GM19043 (cell line): ENCODE results near the gene FHIT.
A peak's percentile ranks its signal among the peaks of the same experiment; 100 is the strongest.
"Not testable (repeated sequence)": the region's sequence is repeated elsewhere in the genome, so short reads cannot be mapped to it uniquely, and the experiment has no call there.

Experiments used
- ATAC-seq: cut with Tn5 transposase; IDR thresholded peaks from one replicate; pipeline ENCODE4 v1.9.1; 2021; ENCODE audit warnings: low read depth; ENCODE audit not compliant: unreplicated experiment

FHIT gene

GRCh38 chr3:61231693-61232092 is 19.6 kb downstream of the FHIT start:
- ATAC-seq, result no peak

DNA sequence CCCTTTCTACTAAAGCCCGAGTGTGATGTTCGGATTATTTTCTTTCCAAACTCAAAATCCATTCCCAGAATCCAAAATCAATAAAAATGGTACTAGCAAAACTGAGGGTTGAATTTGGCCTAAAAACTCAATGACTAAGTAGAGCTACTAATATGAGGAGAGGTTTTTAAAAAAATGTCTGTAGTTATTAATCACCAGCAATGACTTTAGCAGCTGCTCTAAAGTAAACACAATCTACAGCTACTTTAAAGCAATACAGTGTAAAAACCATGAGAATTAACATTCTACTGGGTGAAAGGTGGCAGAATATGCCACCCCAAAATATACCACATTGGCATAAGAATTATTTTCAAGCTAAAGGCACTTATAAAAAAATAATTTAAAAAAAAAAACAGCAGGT is 23.5 kb downstream of the FHIT start:
- no peak for ATAC-seq

- ATAC-seq, result no peak
Measured at GRCh38 chr3:61226166-61226686, 25.0 kb downstream of the FHIT start.

GRCh38 chr3:61224823-61225222 is 26.4 kb downstream of the FHIT start:
- ATAC-seq, result no peak

DNA sequence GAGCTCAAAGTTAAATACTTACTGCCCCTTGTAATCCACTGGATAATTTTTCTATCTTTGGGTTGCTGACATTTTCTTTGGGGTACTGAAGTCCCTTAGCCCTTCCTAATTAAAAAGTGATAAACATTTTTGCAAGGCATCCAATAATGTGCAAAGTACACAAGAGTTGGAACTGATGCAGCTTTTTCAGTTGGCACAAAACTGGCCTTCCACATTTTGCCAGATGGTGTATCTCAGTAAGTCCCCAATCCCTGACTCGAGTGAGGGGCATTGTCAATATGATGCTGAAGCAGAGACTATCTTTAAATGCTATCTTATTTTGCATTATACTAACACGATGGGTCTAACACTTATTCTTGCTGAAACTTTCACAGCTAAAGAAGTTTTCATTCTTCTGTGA is 27.8 kb downstream of the FHIT start:
- no peak for ATAC-seq

- ATAC-seq, result no peak
Measured at GRCh38 chr3:61222467-61222866, 28.8 kb downstream of the FHIT start.

DNA sequence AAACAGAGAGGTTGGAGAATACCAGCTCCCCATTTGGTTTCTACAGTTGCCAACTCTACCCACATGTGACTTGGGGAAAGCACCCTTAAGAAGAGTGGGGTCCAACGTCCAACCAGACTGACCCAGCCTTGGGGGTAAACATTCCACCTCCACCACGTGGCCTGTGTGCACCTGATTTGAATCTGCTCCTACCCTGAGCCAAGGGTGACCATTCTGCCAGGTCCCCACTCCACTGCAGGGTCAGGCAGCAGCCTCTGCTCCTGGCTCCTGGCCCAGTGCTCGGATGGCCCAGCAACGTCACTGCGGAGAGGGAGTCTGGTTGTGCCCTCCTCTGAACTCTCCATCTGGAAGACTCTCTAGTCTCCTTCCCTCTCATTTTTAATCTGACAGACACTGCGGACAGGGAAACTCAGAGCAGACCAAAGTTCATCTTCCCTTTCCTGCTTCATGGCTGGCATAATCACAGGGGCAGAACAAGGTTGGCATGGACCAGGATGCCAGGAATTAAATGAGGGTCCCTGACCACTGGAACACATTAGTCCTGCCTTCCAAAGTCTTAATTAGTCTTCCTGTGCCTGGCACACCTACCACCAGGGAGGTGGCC is 29.4 kb downstream of the FHIT start:
- ATAC-seq, result no peak

GRCh38 chr3:61218504-61218903 is 32.7 kb downstream of the FHIT start:
- ATAC-seq, result no peak

- ATAC-seq, result not testable (repeated sequence)
Measured at GRCh38 chr3:61216171-61216570, 35.1 kb downstream of the FHIT start.

DNA sequence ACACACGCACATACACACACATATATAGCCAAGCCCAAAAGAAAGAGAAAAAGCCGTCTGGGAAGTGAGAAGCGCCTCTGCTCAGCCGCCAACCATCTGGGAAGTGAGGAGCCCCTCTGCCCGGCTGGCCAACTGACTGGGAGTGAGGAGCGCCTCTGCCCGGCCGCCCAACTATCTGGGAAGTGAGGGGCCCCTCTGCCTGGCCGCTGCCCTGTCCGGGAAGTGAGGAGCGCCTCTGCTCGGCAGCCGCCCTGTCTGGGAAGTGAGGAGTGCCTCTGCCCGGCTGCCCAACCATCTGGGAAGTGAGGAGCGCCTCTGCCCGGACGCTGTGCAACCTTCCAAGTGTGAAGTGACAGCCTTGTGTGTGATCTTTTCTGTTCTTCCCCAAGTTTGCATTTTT is 49.2 kb downstream of the FHIT start:
- ATAC-seq, result no peak

GRCh38 chr3:61201071-61201470 is 50.2 kb downstream of the FHIT start:
- no peak for ATAC-seq

DNA sequence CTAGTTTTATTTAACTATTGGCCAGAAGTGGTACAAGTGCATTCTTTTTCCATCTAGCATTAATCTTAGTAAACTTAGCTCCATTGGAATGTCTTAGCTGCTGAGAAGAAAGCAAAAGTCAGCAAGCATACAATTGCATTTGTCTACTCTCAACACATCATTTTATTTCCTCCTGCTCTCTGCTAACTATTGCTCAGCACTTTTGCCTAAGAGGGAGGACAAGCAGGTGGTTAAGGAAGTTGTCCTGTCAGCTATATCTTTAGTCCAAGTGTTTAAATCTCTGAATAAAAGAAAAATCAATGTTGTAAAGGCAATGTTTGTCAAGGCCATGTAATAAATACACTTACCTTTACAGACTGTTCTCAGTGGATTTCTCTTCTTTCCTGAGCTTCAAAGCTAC is 51.0 kb downstream of the FHIT start:
- no peak for ATAC-seq

GRCh38 chr3:61199843-61200242 is 51.4 kb downstream of the FHIT start:
- no peak for ATAC-seq

DNA sequence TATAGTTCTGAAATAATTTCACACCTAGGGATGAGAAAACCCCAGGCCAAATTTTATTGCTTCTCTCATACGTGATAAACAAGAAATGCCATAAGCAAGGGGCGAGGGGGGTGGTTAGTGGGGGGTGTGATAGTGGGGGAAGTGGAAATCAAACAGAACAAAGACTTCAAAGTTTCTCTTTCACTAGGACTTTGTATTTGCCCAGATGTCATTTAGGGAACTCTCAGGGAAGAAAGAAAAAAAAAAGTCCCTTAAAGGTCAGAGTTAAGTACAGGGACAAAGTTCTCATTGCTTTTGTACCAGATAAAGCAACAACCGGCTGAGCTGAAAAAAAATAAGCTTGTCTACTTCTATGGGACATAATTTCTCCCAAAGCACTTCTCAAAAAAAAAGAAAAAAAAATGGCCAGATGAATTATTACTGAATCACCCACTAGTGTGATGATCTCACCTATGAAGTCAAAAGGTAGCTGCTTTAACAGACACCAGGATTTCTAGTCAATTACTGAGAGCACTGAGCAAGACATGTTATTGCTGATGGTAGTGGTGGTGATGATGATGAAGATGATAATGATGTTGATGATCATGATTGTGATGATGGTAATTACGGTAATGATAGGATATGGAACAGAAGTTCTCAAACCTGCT is 56.2 kb downstream of the FHIT start:
- no peak for ATAC-seq

GRCh38 chr3:61192222-61192621 is 59.0 kb downstream of the FHIT start:
- ATAC-seq, result no peak

- not testable (repeated sequence) for ATAC-seq
Measured at GRCh38 chr3:61190205-61190604, 61.0 kb downstream of the FHIT start.

- ATAC-seq, result no peak
Measured at GRCh38 chr3:61186030-61186429, 65.2 kb downstream of the FHIT start.

- no peak for ATAC-seq
Measured at GRCh38 chr3:61184956-61185355, 66.3 kb downstream of the FHIT start.

- peak; percentile 37 for ATAC-seq
Measured at GRCh38 chr3:61182662-61183061, 68.6 kb downstream of the FHIT start.

- peak; percentile 97 for ATAC-seq
Measured at GRCh38 chr3:61181874-61182273, 69.4 kb downstream of the FHIT start.

GRCh38 chr3:61180206-61180605 is 71.0 kb downstream of the FHIT start:
- no peak for ATAC-seq

DNA sequence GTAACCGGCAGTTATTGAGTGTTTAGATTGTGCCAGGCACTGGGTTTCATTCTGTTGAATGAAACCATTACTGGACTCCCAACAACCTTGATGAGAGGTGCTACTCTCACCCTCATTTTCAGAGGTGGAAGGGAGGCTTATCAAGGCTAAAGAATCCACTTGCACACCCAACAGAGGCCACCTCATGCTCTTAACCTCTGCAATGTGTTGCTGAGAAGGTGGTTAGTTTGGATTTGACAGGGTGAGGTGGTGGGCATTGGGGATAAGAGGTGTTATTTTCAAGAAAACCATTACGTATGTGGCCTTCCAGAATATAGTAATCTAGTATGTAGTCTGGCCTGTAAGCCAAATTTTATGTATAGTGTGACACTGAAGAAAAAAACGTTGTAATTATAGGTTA is 73.1 kb downstream of the FHIT start:
- ATAC-seq, result no peak
